HG03095 (cell line): ENCODE data around the gene SP140L.
"Not testable (repeated sequence)": the region's sequence is repeated elsewhere in the genome, so short reads cannot be mapped to it uniquely, and the experiment has no call there.

Source experiments
- ATAC-seq: cut with Tn5 transposase; IDR thresholded peaks from one replicate; pipeline ENCODE4 v1.9.1; 2021; ENCODE audit warnings: moderate library complexity; ENCODE audit not compliant: unreplicated experiment

SP140L gene

DNA sequence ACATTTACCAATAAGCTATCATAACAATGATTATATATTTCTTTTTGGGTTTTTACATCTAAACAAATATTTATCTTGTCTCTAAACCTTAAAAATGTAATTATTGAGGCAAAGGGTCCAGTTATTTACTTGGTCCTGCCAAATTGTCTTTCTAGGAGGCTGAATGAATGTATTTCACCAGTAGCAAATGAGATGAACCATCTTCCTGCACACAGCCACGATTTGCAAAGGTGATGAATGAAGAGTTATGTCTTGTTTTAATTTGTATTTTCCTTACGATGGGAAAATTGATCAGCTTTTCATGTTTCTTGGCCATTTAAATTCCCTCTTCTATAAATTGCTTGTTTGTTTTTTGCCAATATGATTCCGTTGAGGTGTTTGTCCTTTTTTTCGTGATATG, 90.4 kb downstream of the SP140L start:
- no peak for ATAC-seq

- no peak for ATAC-seq
Measured at GRCh38 chr2:230418341-230419016, 91.5 kb downstream of the SP140L start.

GRCh38 chr2:230419181-230419580, 92.2 kb downstream of the SP140L start:
- ATAC-seq, result no peak

GRCh38 chr2:230422149-230422548, 95.2 kb downstream of the SP140L start:
- no peak for ATAC-seq

GRCh38 chr2:230423851-230424458, 97.0 kb downstream of the SP140L start:
- no peak for ATAC-seq

- ATAC-seq, result no peak
Measured at GRCh38 chr2:230425377-230425776, 98.4 kb downstream of the SP140L start.

DNA sequence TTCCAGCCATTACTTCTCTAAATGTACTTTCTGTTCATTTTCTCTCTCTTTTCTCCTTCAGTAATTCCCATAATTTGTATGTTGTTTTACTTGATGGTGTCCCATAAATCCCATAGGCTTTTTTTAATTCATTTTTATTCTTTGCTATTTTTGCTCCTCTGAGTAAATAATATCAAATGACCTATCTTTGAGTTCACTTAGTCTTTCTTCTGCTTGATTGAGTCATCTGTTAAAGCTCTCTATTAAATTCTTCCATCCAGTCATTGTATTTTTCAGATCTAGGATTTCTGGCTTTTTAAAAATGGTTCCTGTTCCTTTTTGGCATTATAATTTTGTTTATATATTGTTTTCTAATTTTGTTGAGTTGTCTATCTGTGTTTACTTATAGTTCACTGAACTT, 102.5 kb downstream of the SP140L start:
- ATAC-seq, result no peak

DNA sequence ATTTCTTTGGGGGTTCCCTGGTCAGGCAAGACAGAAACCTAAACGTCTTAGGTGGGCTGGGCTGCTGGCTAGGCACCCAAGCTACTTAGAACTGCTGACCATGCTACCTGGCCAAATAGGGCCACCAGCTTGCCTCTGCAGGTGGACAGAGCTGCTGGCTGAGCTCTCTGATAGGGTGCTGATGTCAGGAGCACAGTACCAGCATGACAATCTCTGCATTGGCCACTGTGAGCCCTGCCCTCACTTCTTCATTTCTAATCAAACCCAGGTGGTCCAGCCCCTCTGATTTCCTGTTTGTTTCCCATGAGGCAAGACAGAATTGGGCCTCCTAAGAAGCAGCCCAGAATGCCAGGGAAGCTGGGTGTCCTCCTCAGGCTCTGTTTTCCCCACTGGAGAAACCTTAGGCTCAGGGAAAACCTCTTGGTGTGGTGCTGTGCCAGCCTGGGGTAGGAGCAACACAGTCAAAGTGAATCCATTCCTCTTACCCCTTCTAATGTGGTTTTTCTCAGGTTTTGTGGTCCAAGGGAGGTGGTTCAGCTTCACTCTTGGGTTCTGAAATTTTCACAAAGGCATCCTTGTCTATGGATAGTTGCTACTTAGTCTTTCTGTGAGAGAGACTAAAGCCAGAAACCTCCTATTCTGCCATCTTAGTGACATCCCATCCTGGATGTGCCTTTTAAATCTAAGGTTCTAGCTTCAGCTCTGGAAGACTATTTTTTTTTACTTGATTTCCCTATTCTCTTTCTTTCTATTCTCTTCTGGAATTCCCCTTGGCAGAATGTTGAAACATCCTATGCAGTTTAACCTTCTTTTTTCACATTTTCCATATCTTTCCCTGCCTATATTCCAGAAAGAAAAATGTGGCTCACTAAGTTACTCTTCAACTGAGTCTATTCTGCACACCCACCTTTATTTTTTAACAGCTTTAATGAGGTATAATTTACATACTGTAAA, 104.2 kb downstream of the SP140L start:
- no peak for ATAC-seq

GRCh38 chr2:230434677-230435324, 107.8 kb downstream of the SP140L start:
- ATAC-seq, result no peak

DNA sequence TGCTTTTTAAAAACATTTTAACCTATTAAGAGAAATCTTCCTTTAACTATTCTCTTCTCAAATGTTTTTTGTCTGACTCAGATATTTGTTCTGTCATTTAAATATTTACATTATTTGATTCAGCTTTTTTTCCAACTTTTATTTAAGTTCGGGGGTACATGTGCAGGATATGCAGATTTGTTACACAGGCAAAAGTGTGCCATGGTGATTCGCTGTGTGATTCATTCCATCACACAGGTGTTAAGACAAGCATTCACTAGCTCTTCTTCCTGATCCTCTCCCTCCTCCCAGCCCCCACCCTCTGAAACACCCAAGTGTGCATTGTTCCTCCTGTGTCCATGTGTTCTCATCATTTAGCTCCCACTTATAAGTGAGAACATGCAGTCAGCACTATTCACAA, 108.4 kb downstream of the SP140L start:
- ATAC-seq, result no peak

DNA sequence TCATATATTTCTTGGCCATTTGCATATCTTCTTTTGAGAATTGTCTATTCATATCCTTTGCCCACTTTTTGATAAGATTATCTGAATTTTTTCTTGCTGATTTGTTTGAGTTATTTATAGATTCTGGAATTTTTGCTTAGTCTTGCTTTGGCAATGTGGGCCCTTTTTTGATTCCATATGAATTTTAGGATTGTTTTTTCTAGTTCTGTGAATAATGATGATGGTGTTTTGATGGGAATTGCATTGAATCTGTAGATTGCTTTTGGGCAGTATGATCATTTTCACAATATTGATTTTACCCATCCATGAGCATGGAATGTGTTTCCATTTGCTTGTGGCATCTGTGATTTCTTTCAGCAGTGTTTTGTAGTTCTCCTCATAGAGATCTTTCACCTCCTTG, 112.1 kb downstream of the SP140L start:
- ATAC-seq, result not testable (repeated sequence)

- ATAC-seq, result no peak
Measured at GRCh38 chr2:230439590-230439989, 112.6 kb downstream of the SP140L start.

- ATAC-seq, result peak; percentile 52
Measured at GRCh38 chr2:230441227-230441897, 114.4 kb downstream of the SP140L start.

DNA sequence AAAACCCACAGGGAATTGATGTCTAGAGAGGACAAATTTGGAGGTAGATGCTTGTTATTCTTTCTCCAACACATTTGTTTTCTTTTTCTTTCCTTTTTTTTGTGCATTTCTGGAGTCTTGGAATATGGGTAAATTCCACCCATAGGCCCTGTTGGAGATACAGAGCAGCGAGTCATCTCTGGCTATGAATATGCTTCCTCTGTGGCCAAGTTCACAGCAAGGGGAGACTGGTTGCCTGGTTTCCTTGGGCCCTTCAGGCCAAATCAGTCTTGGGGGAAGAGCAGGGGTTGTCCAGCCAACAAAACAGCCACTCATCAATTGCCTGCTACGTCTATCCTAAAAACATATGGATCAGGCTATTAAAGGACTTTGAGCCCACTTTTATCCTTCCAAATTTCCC, 116.5 kb downstream of the SP140L start:
- ATAC-seq, result no peak

- no peak for ATAC-seq
Measured at GRCh38 chr2:230444832-230445231, 117.8 kb downstream of the SP140L start.

- ATAC-seq, result no peak
Measured at GRCh38 chr2:230447036-230447435, 120.0 kb downstream of the SP140L start.

DNA sequence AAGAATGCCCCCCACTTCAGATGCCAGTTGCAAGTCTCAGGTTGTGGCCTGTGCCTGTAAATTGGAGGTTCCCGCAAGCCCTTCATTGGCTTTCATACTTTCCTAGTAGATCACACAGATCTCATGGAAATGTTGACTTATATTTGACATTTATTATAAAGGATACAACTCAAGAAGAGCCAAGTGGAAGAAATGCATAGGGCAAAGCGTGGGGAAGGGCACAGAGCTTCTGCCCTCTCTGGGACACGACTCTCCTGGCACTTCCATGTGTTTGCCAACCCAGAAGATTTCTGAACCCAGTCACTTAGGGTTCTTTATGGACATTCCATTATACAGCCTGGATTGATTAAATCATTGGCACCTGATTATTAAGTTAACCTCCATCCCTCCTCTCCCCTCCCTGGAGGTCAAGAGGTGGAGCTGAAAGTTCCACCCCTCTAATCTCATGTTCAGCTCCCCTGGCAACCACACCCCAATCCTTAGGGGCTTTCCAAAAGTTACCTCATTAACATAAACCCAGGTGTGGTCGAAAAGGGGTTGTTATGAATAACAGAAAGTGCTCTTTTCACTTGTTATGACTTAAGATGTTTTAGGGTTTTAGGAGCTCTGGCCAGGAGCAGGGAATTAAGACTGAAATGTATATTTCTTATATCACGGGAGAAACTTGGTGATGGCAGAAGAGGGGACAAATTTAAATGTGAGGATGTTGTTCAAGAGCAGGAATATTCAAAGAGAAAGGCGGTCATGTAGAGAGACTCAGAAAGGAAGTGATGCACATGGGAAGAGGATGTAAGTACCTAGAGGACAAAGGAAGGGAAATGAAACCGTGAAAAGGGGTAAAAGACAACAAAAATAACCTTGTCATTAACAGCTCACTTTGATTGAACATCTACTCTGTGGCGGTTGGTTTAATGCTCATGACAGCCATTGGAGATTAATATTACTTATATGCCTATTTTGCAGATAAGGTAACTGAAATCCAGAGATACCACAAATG, 120.8 kb downstream of the SP140L start:
- ATAC-seq, result peak; percentile 80

- ATAC-seq, result no peak
Measured at GRCh38 chr2:230449901-230450467, 123.0 kb downstream of the SP140L start.

DNA sequence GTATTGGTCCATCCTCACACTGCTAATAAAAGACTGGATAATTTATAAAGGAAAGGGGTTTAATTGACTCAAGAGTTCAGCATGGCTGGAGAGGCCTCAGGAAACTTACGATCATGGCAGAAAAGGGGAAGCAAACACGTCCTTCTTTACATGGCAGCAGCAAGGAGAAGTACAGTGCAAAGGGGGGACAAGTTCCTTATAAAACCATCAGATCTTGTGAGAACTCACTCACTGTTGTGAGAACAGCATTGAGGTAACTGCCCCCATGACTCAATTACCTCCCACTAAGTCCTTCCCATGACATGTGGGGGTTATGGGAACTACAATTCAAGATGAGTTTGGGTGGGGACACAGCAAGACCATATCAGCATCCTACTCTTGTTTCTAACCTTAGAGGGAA, 126.0 kb downstream of the SP140L start:
- ATAC-seq, result no peak
